PC-3 (cell line): Measurements from ENCODE around the gene RIOK2.

Experiments used
- EZH2 ChIP-seq: fragments of 300-600 bp; sonication (generic); IDR thresholded peaks from one replicate; pipeline ENCODE4 v1.6.1; 2017; ENCODE audit warnings: antibody characterized with exemption, mild to moderate bottlenecking, low read length; ENCODE audit not compliant: unreplicated experiment
- TF ChIP-seq, protein P1 (sequence below): fragments of 300-600 bp; sonication (generic); conservative IDR thresholded peaks from 2 replicates; pipeline ENCODE4 v1.5.1; 2017; ENCODE audit warnings: antibody characterized with exemption, low read depth, mild to moderate bottlenecking, low read length

DNA sequence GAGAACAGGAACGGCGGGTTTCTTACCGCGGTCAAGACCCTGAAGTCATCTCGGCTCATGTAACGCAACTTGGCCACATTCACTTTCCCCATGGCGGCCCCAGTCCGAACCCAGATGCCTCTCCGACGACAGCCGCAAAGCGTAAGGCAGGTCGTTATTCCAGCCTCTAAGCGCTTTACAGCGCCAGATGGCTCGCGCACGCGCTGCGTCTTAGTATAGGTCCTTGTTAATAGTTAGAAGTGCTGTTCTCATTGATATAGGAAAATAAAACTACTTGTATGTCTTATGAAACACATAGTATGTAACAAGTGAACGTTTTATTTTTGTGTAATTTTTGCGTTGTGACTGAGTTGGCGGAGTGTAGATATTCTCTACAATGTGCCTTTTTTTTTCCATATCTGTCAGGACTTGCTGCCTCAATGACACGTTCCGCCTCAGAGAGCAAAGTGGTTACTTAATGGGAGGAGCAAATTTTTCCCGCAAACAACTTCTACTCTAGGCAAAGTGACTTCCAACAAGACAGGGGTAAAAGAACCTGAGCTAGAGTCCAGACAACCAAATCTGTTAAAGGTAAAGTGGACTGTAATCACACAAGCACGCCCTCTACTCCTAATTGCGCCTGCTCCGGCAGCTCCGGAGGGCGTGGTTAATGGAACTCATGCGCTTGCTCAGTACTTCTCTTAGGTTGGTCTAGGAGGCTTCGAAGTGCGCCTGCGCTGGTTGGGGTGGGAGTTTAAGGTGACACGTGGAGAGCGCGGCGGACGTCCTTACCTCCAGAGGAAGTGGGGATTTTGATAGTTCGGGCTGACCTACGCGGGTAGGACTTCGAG, at the start of gene RIOK2:
- TF ChIP-seq, protein P1, sequence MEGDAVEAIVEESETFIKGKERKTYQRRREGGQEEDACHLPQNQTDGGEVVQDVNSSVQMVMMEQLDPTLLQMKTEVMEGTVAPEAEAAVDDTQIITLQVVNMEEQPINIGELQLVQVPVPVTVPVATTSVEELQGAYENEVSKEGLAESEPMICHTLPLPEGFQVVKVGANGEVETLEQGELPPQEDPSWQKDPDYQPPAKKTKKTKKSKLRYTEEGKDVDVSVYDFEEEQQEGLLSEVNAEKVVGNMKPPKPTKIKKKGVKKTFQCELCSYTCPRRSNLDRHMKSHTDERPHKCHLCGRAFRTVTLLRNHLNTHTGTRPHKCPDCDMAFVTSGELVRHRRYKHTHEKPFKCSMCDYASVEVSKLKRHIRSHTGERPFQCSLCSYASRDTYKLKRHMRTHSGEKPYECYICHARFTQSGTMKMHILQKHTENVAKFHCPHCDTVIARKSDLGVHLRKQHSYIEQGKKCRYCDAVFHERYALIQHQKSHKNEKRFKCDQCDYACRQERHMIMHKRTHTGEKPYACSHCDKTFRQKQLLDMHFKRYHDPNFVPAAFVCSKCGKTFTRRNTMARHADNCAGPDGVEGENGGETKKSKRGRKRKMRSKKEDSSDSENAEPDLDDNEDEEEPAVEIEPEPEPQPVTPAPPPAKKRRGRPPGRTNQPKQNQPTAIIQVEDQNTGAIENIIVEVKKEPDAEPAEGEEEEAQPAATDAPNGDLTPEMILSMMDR, result no peak
- TF ChIP-seq EZH2, result no peak
